Measurements from ENCODE around the gene TINAGL1. TPM values are rescaled to one million over a fixed set of nuclear protein-coding genes. Genes with fewer than 3 reads are reported as not detected.

TINAGL1 gene
- total RNA-seq, 4 donors from 2014 or later = 139 to 354 (median 244) TPM

DNA sequence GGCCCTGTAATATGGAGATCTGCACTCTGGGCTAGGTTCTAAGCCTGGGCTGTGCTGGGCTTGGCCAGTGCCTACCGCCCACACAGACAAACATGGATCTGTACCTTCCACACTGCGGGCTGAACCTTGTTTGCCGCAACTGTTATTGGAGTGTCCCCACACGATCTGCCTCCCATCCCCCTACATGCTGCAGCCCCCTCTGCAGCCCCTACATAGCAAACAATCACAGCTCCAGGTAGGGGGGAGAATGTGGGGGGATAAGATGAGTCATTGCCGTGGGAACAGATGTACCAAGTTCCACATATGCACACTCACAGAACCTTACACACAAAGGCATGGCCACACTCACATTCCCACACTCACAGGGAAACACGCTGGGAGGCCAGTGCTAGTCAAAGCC lies 39.1 kb downstream of the TINAGL1 start:
- H3K27ac ChIP-seq (replicated peaks in 1 of 4) = no peak overlapping the region
- 86% methylated on average over 6 of the region's 6 CpGs for WGBS
- no peaks in the 10 kb centered on the region for H3K36me3 ChIP-seq
- TF ChIP-seq POLR2AphosphoS5 (IDR thresholded peaks at IDR 0.05) (no peak), POLR2A (IDR thresholded peaks at IDR 0.05; ENCODE audit: low read depth) (no peak), CTCF (IDR thresholded peaks at IDR 0.05) (no peak), EP300 (IDR thresholded peaks at IDR 0.05) (no peak)
- intact Hi-C loops (cut with DNase I) = no loop called here
- no peak overlapping the region for H3K4me3 ChIP-seq
- DNase-seq (ENCODE audit: extremely low spot score) = no peak
- H3K27me3 ChIP-seq = peaks cover 0 to 39% (median 19%) of the 10 kb centered on the region in 4 donors
- H3K9me3 ChIP-seq = no peaks in the 10 kb centered on the region
- peaks cover 5 to 27% (median 17%) of the 10 kb centered on the region in 4 donors for H3K4me1 ChIP-seq

GRCh38 chr1:31615939-31616338 lies 39.6 kb downstream of the TINAGL1 start:
- intact Hi-C loops (cut with DNase I) = no loop called here
- Histone ChIP-seq H3K36me3 (no peaks in the 10 kb centered on the region), H3K27me3 (peaks cover 0 to 39% (median 19%) of the 10 kb centered on the region in 4 donors), H3K4me3 (no peak overlapping the region), H3K9me3 (no peaks in the 10 kb centered on the region), H3K4me1 (peaks cover 5 to 27% (median 17%) of the 10 kb centered on the region in 4 donors), H3K27ac (replicated peaks in 1 of 4) (no peak overlapping the region)
- 95% methylated on average over 2 of the region's 2 CpGs for WGBS
- TF ChIP-seq POLR2AphosphoS5 (IDR thresholded peaks at IDR 0.05) = no peak
- no peak for TF ChIP-seq CTCF (IDR thresholded peaks at IDR 0.05)
- no peak for TF ChIP-seq EP300 (IDR thresholded peaks at IDR 0.05)
- TF ChIP-seq POLR2A (IDR thresholded peaks at IDR 0.05; ENCODE audit: low read depth) = no peak
- DNase-seq (ENCODE audit: extremely low spot score) = no peak

DNA sequence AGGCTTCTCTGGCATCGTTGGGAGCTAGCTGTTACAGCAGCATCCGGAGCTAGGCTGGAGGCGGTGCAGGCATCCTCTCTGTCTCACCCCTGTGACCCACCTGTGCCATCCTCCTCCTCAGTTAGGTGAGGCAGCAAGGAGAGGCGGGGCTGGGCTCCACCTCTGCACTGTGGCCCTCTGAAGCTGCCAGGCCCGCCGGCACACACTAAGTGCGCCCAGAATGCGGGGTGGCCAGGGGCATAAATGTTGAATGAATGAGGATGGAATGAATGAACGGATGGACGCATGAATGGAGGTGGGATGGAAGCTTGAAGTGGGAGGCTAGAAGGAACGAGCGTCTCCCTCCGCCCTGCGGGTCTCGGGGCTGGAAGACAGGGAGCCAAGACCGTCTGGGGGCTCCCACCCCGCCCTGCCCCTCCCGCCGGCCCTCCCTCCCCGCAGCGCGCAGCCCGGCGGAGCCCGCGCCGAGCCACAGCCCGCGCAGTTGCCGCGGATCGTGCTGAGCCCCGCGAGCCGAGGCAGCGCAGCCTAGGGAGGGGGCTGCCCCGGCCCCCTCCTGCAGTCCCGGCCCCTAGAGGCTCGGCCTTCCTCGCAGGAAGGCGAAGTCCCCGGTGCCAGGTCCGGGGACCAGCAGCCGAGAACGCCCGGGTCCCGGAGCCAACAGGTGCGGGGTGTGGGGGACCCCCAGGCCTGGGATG lies 41.1 kb downstream of the TINAGL1 start, which contains the start of gene HCRTR1:
HCRTR1 (plus strand) TSS at position 472 of the 698 bp plus-strand sequence. CDS start 1,504 bp downstream, outside the sequence.
- H3K4me1 ChIP-seq = peaks cover 5 to 27% (median 17%) of the 10 kb centered on the region in 4 donors
- peaks cover 0 to 39% (median 19%) of the 10 kb centered on the region in 4 donors for H3K27me3 ChIP-seq
- intact Hi-C loops (cut with DNase I) = no loop called here
- peak within 1 kb of the TSS; percentile 53 to 56 (median 54) for H3K4me3 ChIP-seq
- no peak within 1 kb of the TSS for H3K27ac ChIP-seq (replicated peaks in 1 of 4)
- no peaks in the 10 kb centered on the region for H3K36me3 ChIP-seq
- H3K9me3 ChIP-seq = no peaks in the 10 kb centered on the region
- TF ChIP-seq POLR2AphosphoS5 (IDR thresholded peaks at IDR 0.05) (no peak), EP300 (IDR thresholded peaks at IDR 0.05) (no peak), POLR2A (IDR thresholded peaks at IDR 0.05; ENCODE audit: low read depth) (no peak), CTCF (IDR thresholded peaks at IDR 0.05) (no peak)
- no peak for DNase-seq (ENCODE audit: extremely low spot score)
- 16% methylated on average over 22 of the region's 48 CpGs for WGBS

DNA sequence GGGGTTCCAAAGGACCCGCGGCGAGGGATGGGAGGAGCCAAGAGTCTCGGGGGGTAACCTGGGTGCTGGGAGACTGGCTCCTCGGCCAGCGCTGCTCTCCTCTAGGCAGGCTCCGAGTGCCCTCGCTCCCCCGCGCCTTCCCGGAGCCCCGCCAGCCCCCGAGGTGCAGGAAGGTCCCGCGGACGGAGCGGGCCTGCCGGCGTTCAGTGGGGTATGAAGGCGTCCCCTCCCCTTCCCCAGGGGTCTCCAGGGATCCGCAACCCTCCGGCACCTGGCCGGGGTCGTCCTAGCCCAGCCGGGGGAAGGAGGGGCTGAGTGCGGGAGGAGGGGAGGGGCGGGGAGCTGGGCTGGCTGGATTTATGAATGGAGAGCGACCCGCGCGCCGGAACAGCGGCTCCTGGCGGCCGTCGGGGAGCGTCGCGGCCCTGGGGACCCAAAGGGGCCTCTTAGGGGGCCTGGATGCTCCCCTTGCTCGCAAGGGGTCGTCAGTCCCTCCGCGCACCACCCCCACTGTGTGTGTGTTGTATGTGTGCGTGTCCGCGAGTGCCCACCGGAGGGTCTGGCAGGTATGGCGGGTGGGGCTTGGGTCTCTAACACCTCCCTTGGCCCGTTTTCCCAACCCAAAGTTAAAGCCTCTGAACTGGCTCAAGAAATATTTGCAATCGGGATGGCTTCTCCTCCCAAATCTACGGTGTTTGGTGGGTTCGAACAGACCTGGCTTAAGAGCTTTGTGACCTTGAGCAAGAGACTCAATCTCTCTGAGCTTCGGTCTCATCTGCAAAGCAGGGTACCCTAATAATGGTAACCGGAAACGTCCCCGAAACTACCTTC lies 41.8 kb downstream of the TINAGL1 start:
- 30% methylated on average over 21 of the region's 56 CpGs for WGBS
- H3K36me3 ChIP-seq = no peaks in the 10 kb centered on the region
- peak overlapping the region; percentile 53 to 56 (median 54) for H3K4me3 ChIP-seq
- intact Hi-C loops (cut with DNase I) = no loop called here
- H3K4me1 ChIP-seq = peaks cover 5 to 27% (median 17%) of the 10 kb centered on the region in 4 donors
- H3K9me3 ChIP-seq = no peaks in the 10 kb centered on the region
- DNase-seq (ENCODE audit: extremely low spot score) = no peak
- H3K27me3 ChIP-seq = peaks cover 0 to 39% (median 19%) of the 10 kb centered on the region in 4 donors
- no peak overlapping the region for H3K27ac ChIP-seq (replicated peaks in 1 of 4)
- TF ChIP-seq POLR2AphosphoS5 (IDR thresholded peaks at IDR 0.05) (no peak), POLR2A (IDR thresholded peaks at IDR 0.05; ENCODE audit: low read depth) (no peak), CTCF (IDR thresholded peaks at IDR 0.05) (peak; percentile 58 to 87 (median 69))

All from esophagus muscularis mucosa (tissue), 4 donors.